ENCODE data around the gene PIPOX. TPM values are rescaled to one million over a fixed set of nuclear protein-coding genes. Genes with fewer than 3 reads are reported as not detected.

The PIPOX gene
- total and polyA plus RNA-seq, 2 of the 8 experiments (the other 6 are each of a cell fraction or from before 2014, with no cell fraction given): 57.2 to 99.6 TPM

- TF ChIP-seq E2F6 (IDR thresholded peaks at IDR 0.05): no peak
- no peak for TF ChIP-seq HDAC6 (IDR thresholded peaks at IDR 0.05; ENCODE audit: low read depth, low read length)
- TF ChIP-seq RXRA (IDR thresholded peaks at IDR 0.05; ENCODE audit: insufficient read depth, low read depth, low read length): no peak
- TF ChIP-seq KDM4A (IDR thresholded peaks at IDR 0.05; ENCODE audit: low read depth, low read length, severe bottlenecking): no peak
- TF ChIP-seq CTCF (IDR thresholded peaks at IDR 0.05; ENCODE audit: control extremely low read depth in 1 of 3, insufficient read depth in 1 of 3, low read depth in 1 of 3, low read length in 3 of 3): no peak
- no peak for TF ChIP-seq TEAD4 (IDR thresholded peaks at IDR 0.05; ENCODE audit: low read depth, low read length)
- TF ChIP-seq GABPA (IDR thresholded peaks at IDR 0.05; ENCODE audit: borderline replicate concordance, insufficient read depth, low read length): no peak
- no peak for TF ChIP-seq RNF2 (IDR thresholded peaks at IDR 0.05; ENCODE audit: borderline replicate concordance, low read depth, low read length, missing control alignments, poor library complexity, severe bottlenecking)
- TF ChIP-seq CBX8 (IDR thresholded peaks at IDR 0.05; ENCODE audit: borderline replicate concordance, low read depth, low read length): no peak
- no peak for TF ChIP-seq BCL11A (IDR thresholded peaks at IDR 0.05; ENCODE audit: low read depth in 2 of 2, low read length in 2 of 2)
Observed at GRCh38 chr17:29079433-29079832, 36.5 kb downstream of the PIPOX start (continued).
